ENCODE data around the gene FBXW12. TPM values are rescaled to one million over a fixed set of nuclear protein-coding genes. Genes with fewer than 3 reads are reported as not detected.
"Not testable (repeated sequence)": the region's sequence is repeated elsewhere in the genome, so short reads cannot be mapped to it uniquely, and the experiment has no call there.

The FBXW12 gene, protein sequence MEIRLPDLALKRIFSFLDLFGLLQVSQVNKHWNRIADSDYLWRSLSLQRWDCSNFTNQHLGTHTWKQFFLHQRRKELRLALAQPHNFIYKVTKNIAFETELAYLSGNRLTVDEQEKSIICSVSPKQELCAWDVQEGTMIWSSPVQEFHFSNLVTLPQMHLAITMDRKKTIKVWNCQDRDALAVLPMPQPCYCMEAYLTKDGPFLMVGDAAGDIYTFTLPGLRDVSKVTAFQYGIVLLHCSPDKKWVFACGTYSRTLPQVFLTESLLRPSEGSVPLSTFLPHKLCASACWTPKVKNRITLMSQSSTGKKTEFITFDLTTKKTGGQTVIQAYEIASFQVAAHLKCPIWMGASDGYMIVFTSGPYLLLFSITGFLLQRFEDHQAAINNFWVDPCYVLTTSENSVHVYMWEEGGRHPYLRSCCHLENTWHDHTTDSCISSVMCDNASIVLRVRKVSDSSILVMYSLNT
- not detected for total RNA-seq

DNA sequence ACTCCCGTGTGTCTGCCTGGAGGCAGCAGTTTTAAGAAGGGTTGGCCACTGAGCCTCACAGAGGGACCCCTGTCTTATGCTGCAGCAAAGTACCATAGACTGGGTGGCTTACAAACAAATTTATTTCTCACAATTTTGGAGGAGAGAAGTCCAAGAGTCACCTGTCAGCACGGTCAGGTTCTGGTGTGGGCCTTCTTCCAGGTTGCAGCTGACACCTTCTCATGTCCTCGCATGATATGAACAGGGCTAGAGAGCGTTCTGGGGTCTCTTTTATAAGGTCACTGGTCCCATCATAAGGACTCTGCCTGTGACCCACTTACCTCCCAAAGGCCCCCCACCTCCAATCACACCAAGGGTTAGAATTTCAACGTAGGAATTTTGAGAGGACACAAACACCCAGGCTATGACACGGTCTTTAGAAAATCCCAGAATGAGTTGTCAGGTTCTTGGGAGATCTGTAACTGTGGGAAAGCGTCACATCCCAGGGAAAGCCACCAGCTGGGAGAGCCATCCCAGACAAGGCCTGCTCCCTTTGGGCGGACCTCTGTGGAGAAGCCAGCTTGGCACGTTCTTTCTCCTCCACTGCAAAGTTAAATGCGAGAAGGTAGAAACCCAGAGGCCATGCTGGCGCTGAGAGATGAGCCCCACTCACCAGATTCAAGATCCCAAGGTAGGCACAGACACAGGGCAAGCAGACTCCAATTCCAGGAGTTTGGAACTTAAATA lies at the start of gene FBXW12:
FBXW12 (plus strand) TSS at position 569 of the 726 bp plus-strand sequence. CDS start 549 bp downstream, outside the sequence.
- WGBS, 2 donors: 91 to 94% methylated on average over 11 of the region's 11 CpGs
- TF ChIP-seq, protein P1, sequence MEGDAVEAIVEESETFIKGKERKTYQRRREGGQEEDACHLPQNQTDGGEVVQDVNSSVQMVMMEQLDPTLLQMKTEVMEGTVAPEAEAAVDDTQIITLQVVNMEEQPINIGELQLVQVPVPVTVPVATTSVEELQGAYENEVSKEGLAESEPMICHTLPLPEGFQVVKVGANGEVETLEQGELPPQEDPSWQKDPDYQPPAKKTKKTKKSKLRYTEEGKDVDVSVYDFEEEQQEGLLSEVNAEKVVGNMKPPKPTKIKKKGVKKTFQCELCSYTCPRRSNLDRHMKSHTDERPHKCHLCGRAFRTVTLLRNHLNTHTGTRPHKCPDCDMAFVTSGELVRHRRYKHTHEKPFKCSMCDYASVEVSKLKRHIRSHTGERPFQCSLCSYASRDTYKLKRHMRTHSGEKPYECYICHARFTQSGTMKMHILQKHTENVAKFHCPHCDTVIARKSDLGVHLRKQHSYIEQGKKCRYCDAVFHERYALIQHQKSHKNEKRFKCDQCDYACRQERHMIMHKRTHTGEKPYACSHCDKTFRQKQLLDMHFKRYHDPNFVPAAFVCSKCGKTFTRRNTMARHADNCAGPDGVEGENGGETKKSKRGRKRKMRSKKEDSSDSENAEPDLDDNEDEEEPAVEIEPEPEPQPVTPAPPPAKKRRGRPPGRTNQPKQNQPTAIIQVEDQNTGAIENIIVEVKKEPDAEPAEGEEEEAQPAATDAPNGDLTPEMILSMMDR (IDR thresholded peaks at IDR 0.05): no peak
- no peak for TF ChIP-seq POLR2A (IDR thresholded peaks at IDR 0.05)
- no peak for DNase-seq (ENCODE audit: low spot score in 2 of 2)
- no peak within 1 kb of the TSS for H3K4me3 ChIP-seq (ENCODE audit: low read depth, poor library complexity, severe bottlenecking)
- intact Hi-C loops (cut with DNase I; ENCODE audit: low total_unique reads): no loop called here

DNA sequence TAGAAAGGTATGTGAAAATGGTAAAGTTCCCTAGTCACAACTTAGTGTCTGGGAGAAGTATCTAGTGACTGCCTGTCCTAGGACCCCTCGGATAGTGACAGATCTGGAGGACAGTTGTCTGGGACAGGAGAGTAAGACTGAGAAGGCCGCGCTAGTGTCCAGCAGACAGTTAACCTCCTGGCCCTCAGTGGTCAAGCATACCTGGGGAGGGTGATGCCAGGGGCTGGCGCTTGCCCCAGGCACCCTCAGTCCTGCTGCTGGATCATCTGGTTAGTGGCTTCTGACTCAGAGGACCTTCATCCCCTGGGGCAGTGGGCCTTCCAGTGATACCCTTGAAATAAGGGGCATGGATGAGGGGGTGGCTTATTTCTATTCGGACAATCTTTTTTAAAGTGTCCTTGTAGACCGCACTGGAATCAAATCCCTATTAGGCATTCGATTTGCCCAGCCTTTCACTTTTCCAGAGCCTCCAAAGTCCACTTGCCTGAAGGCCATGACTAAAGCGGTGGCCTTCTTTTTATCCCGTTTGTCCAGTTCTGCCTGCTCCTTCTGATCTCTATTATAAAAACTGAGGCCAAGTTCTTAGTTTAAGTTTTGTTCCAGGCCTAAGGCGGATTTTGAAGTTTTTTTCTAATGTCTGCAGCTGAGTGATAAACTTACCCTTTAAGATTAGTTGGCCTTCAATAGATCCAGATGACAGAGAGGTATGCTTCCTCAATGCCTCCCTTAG lies 40.1 kb upstream of the FBXW12 start:
- 81 to 90% methylated on average over 10 of the region's 10 CpGs for WGBS, 2 donors
- intact Hi-C loops (cut with DNase I; ENCODE audit: low total_unique reads): not testable (repeated sequence)

DNA sequence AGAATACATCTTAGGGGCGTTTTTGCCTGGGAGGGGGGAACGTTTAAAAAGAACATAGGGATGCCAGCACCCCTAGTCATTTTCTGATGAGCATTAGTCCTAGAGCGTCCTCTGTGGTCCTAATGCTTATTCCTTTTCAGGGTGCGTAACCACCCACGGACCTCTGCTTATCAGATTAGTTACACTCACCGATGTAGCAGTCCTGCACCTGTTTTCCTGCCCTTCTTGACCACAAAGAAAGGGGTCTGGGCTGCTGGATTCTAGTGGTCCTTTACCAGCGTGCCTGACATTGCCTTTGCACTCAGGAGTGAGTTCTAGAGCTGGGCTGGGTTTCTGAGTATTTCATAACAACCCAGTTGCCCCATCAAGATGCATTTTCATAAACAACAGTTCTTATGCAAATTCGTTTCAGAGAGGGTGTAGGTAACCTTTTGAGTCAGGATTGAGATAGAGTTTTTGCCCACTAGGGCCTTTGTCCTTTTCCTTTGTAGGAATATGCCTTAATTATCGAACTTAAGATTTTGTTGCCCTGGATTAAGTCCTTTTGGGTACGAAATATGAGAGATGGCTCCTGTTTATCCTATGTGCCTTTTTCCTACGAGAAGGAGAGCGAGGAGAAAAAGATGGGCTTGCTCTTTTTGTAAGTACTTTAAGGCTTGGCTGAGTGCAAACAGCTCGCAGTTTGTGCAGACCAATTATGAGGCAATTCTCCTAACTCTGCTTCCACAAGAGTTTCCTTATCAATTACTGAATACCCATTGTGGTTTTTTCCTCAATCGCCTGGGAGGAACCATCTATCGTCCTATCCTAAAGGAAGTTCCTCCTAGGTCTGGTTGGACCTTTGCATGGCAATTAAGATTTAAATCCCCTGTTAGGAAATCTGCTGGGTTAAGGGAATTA lies 38.4 kb upstream of the FBXW12 start, which contains the start of gene SPINK8:
SPINK8 (minus strand) TSS at position 316 of the 900 bp plus-strand sequence. CDS start 5,320 bp downstream, outside the sequence.
- intact Hi-C loops (cut with DNase I; ENCODE audit: low total_unique reads); DNase-seq (ENCODE audit: low spot score in 2 of 2); H3K4me3 ChIP-seq (ENCODE audit: low read depth, poor library complexity, severe bottlenecking): not testable (repeated sequence)
- 73 to 78% methylated on average over 15 of the region's 15 CpGs for WGBS, 2 donors

More for the DNA sequence above, 40.1 kb upstream of the FBXW12 start:
- not testable (repeated sequence) for H3K4me3 ChIP-seq (ENCODE audit: low read depth, poor library complexity, severe bottlenecking); DNase-seq (ENCODE audit: low spot score in 2 of 2)

GRCh38 chr3:48334605-48335004 lies 37.4 kb upstream of the FBXW12 start:
- 86 to 87% methylated on average over 3 of the region's 3 CpGs for WGBS, 2 donors
- TF ChIP-seq POLR2A (IDR thresholded peaks at IDR 0.05): no peak
- TF ChIP-seq, protein P1 (IDR thresholded peaks at IDR 0.05): no peak
- intact Hi-C loops (cut with DNase I; ENCODE audit: low total_unique reads): no loop called here
- no peak overlapping the region for H3K4me3 ChIP-seq (ENCODE audit: low read depth, poor library complexity, severe bottlenecking)
- DNase-seq (ENCODE audit: low spot score in 2 of 2): no peak

DNA sequence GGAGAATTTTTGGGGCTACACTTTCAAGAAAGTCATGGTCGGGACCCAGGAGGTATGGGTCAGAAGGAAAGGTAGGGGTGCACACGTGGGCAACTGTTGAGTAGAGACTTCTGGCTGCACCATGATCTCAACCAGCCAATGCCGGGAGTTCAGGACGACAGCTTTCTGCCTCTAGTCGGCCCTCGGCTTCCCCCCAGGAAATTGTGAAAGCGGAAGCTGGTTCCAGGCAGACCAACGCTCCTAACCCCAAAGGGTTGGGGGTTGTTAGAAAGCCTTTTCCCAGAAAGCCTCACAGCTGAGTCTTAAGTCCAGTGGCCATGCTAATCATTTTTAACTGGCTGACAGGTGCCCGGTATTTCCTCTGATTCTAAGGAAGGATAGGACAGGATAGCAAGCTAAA lies 36.7 kb upstream of the FBXW12 start:
- H3K4me3 ChIP-seq (ENCODE audit: low read depth, poor library complexity, severe bottlenecking); intact Hi-C loops (cut with DNase I; ENCODE audit: low total_unique reads); DNase-seq (ENCODE audit: low spot score in 2 of 2): not testable (repeated sequence)
- 72 to 82% methylated on average over 9 of the region's 9 CpGs for WGBS, 2 donors

DNA sequence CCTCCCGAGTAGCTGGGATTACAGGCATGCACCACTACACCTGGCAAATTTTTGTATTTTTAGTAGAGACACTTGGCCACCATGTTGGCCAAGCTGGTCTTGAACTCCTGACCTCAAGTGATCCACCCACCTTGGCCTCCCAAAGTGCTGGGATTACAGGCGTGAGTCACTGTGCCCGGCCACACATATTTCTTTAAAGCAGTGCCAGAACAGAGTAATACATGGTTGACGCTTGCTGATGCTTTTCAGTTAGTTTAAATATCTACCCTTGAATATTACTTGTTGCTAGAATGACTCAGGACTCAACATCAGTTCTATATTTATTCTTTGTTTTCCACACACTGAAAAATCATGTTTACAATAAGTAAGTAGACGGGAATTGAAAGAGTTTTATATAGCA lies 34.5 kb upstream of the FBXW12 start:
- 78 to 81% methylated on average over 5 of the region's 5 CpGs for WGBS, 2 donors
- intact Hi-C loops (cut with DNase I; ENCODE audit: low total_unique reads); H3K4me3 ChIP-seq (ENCODE audit: low read depth, poor library complexity, severe bottlenecking); DNase-seq (ENCODE audit: low spot score in 2 of 2): not testable (repeated sequence)

GRCh38 chr3:48338635-48339034 lies 33.4 kb upstream of the FBXW12 start:
- DNase-seq (ENCODE audit: low spot score in 2 of 2): no peak
- intact Hi-C loops (cut with DNase I; ENCODE audit: low total_unique reads): no loop called here
- TF ChIP-seq, protein P1 (IDR thresholded peaks at IDR 0.05): no peak
- TF ChIP-seq POLR2A (IDR thresholded peaks at IDR 0.05): no peak
- WGBS, 2 donors: 71 to 74% methylated on average over 4 of the region's 4 CpGs
- no peak overlapping the region for H3K4me3 ChIP-seq (ENCODE audit: low read depth, poor library complexity, severe bottlenecking)

All from lower leg skin (tissue), 4 donors.